ENCODE measurements around the gene KIF2B. TPM values are rescaled to one million over a fixed set of nuclear protein-coding genes. Genes with fewer than 3 reads are reported as not detected.
A peak's percentile ranks its signal among the peaks of the same experiment; 100 is the strongest.

KIF2B gene, protein sequence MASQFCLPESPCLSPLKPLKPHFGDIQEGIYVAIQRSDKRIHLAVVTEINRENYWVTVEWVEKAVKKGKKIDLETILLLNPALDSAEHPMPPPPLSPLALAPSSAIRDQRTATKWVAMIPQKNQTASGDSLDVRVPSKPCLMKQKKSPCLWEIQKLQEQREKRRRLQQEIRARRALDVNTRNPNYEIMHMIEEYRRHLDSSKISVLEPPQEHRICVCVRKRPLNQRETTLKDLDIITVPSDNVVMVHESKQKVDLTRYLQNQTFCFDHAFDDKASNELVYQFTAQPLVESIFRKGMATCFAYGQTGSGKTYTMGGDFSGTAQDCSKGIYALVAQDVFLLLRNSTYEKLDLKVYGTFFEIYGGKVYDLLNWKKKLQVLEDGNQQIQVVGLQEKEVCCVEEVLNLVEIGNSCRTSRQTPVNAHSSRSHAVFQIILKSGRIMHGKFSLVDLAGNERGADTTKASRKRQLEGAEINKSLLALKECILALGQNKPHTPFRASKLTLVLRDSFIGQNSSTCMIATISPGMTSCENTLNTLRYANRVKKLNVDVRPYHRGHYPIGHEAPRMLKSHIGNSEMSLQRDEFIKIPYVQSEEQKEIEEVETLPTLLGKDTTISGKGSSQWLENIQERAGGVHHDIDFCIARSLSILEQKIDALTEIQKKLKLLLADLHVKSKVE
- total RNA-seq (2022) (not detected in 2 replicates), Bru-seq, nascent RNA (not detected), BruChase-seq, experiment 1, labeled RNA remaining after a 6-hour chase (percentile 16 among the genes with signal in this experiment), BruChase-seq, experiment 2, labeled RNA remaining after a 2-hour chase (not detected)
- long read RNA-seq, result 0 reads

DNA sequence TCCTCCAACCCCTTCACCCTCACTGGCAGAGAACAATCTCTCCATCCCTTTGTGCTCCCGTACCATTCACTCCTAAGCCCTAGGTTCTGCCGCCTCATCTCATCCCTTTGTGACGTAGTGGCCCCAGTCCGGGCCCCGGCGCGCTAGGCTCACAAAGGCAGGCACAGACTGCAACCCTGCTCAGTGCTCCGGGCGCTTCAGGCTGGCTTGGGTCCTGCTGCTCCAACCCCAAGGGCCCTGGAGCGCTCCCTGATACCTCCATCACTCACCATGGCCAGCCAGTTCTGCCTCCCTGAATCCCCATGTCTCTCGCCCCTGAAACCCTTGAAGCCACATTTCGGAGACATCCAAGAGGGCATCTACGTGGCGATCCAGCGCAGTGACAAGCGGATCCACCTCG is at the start of gene KIF2B:
Gene KIF2B, plus strand, starts transcription at position 164 of the 400 bp plus-strand sequence. Its CDS starts 107 bp downstream, at position 271.
- H3K36me3 Mint-ChIP-seq (ENCODE audit: insufficient read depth, unreplicated experiment), result no peaks in the 10 kb centered on the region
- POLR2A ChIA-PET, result no interaction called here
- no TSS peak for BruUV-seq (replicated peaks)
- TF ChIP-seq, protein P1, sequence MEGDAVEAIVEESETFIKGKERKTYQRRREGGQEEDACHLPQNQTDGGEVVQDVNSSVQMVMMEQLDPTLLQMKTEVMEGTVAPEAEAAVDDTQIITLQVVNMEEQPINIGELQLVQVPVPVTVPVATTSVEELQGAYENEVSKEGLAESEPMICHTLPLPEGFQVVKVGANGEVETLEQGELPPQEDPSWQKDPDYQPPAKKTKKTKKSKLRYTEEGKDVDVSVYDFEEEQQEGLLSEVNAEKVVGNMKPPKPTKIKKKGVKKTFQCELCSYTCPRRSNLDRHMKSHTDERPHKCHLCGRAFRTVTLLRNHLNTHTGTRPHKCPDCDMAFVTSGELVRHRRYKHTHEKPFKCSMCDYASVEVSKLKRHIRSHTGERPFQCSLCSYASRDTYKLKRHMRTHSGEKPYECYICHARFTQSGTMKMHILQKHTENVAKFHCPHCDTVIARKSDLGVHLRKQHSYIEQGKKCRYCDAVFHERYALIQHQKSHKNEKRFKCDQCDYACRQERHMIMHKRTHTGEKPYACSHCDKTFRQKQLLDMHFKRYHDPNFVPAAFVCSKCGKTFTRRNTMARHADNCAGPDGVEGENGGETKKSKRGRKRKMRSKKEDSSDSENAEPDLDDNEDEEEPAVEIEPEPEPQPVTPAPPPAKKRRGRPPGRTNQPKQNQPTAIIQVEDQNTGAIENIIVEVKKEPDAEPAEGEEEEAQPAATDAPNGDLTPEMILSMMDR (IDR thresholded peaks at IDR 0.05; ENCODE audit: unreplicated experiment), result no peak
- CTCF ChIA-PET, result no interaction called here
- no peaks in the 10 kb centered on the region for H3K4me1 Mint-ChIP-seq (ENCODE audit: insufficient read depth, unreplicated experiment)
- DNase-seq (ENCODE audit: unreplicated experiment), result no peak
- H3K4me3 Mint-ChIP-seq (ENCODE audit: unreplicated experiment), result no peak within 1 kb of the TSS
- no peaks in the 10 kb centered on the region for H3K9me3 Mint-ChIP-seq (ENCODE audit: unreplicated experiment)
- intact Hi-C loops (cut with micrococcal nuclease), result no loop called here
- no peak within 1 kb of the TSS for H3K27ac Mint-ChIP-seq (ENCODE audit: low read depth, unreplicated experiment)
- H3K27me3 Mint-ChIP-seq (ENCODE audit: insufficient read depth, unreplicated experiment), result no peaks in the 10 kb centered on the region

DNA sequence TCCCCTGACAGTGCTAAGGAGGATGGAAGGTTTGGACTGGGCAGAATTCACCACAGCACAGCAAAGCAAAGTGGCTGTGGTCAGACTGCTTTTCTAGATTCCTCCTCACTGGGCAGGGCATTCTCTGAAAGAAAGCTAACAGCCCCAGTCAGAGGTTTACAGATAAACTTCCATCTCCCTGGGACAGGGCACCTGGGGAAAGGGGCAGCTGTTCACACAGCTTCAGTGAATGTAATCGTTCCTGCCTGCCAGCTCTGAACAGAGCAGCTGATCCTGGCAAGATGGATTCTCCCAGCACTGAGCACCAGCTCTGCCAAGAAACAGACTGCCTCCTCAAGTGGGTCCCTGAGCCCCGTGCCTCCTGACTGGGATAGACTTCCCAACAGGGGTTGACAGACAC is 42.4 kb upstream of the KIF2B start:
- no peaks in the 10 kb centered on the region for H3K4me1 Mint-ChIP-seq (ENCODE audit: insufficient read depth, unreplicated experiment)
- POLR2A ChIA-PET, result no interaction called here
- intact Hi-C loops (cut with micrococcal nuclease), result no loop called here

DNA sequence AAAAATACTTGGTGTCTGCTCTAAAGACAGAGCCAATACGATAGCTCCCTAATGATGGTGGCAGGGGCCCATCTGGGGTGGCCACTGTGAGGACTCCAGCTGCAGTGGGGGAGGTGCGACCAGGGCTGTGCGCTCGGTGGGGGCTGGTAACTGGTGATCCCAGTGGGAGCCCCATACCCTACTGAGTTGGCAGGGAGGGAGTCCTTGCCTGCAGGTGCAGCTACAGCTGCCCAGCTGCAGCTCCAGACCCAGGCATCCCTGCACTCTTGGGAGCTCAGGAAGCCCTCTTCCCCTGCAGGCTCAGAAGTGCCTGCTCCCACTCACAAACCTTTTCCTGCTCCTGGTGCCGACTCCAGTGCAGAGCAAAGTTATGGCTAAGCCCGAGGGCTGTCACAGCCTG is 31.2 kb upstream of the KIF2B start:
- TF ChIP-seq, protein P1 (IDR thresholded peaks at IDR 0.05; ENCODE audit: unreplicated experiment), result no peak

More for the DNA sequence above, 42.4 kb upstream of the KIF2B start:
- H3K36me3 Mint-ChIP-seq (ENCODE audit: insufficient read depth, unreplicated experiment), result no peaks in the 10 kb centered on the region
- no peak overlapping the region for H3K4me3 Mint-ChIP-seq (ENCODE audit: unreplicated experiment)
- BruUV-seq (replicated peaks), result no TSS peak
- CTCF ChIA-PET, result interaction anchor here (0.7 kb wide), 1 partner anchor 10 kb away, joined by 3 read pairs; no protein-coding TSS in a partner anchor
- no peak overlapping the region for H3K27ac Mint-ChIP-seq (ENCODE audit: low read depth, unreplicated experiment)
- no peaks in the 10 kb centered on the region for H3K27me3 Mint-ChIP-seq (ENCODE audit: insufficient read depth, unreplicated experiment)
- DNase-seq (ENCODE audit: unreplicated experiment), result no peak
- no peaks in the 10 kb centered on the region for H3K9me3 Mint-ChIP-seq (ENCODE audit: unreplicated experiment)
- TF ChIP-seq, protein P1 (IDR thresholded peaks at IDR 0.05; ENCODE audit: unreplicated experiment), result no peak

DNA sequence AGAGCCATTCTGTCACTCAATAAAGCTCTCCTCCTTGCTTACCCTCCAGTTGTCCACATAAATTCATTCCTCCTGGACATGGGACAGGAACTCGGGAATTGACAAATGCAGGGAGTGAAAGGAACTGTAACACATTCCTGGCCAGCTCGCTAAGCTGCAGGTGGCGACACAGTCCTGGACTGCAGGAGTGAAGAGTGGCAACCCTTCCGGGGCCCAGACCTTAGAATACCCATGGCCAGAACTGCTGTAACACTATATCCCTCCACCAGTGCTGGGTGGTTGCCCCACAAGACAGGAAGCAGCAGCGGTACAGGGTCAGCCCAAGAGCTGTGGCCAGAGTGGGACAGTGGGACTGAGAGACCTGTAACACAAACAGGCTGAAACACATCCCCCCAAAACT is 30.3 kb upstream of the KIF2B start:
- Mint-ChIP-seq H3K27me3 (ENCODE audit: insufficient read depth, unreplicated experiment) (no peaks in the 10 kb centered on the region), H3K4me1 (ENCODE audit: insufficient read depth, unreplicated experiment) (no peaks in the 10 kb centered on the region), H3K36me3 (ENCODE audit: insufficient read depth, unreplicated experiment) (no peaks in the 10 kb centered on the region), H3K4me3 (ENCODE audit: unreplicated experiment) (no peak overlapping the region), H3K9me3 (ENCODE audit: unreplicated experiment) (no peaks in the 10 kb centered on the region), H3K27ac (ENCODE audit: low read depth, unreplicated experiment) (no peak overlapping the region)
- no TSS peak for BruUV-seq (replicated peaks)
- POLR2A ChIA-PET, result interaction anchor here (0.5 kb wide), 1 partner anchor 546 kb away, joined by 3 read pairs; no protein-coding TSS in a partner anchor
- intact Hi-C loops (cut with micrococcal nuclease), result no loop called here
- CTCF ChIA-PET, result no interaction called here
- no peak for DNase-seq (ENCODE audit: unreplicated experiment)
- TF ChIP-seq, protein P1 (IDR thresholded peaks at IDR 0.05; ENCODE audit: unreplicated experiment), result no peak

More for the DNA sequence above, 31.2 kb upstream of the KIF2B start:
- H3K9me3 Mint-ChIP-seq (ENCODE audit: unreplicated experiment), result no peaks in the 10 kb centered on the region
- no TSS peak for BruUV-seq (replicated peaks)
- no peak overlapping the region for H3K4me3 Mint-ChIP-seq (ENCODE audit: unreplicated experiment)
- no peaks in the 10 kb centered on the region for H3K4me1 Mint-ChIP-seq (ENCODE audit: insufficient read depth, unreplicated experiment)
- ChIA-PET POLR2A (no interaction called here), CTCF (no interaction called here)
- DNase-seq (ENCODE audit: unreplicated experiment), result no peak
- H3K27me3 Mint-ChIP-seq (ENCODE audit: insufficient read depth, unreplicated experiment), result no peaks in the 10 kb centered on the region
- intact Hi-C loops (cut with micrococcal nuclease), result no loop called here
- no peaks in the 10 kb centered on the region for H3K36me3 Mint-ChIP-seq (ENCODE audit: insufficient read depth, unreplicated experiment)
- no peak overlapping the region for H3K27ac Mint-ChIP-seq (ENCODE audit: low read depth, unreplicated experiment)
